Type B pancreatic cell (in vitro differentiated cells): ENCODE data around the gene NUP85. TPM values are rescaled to one million over a fixed set of nuclear protein-coding genes. Genes with fewer than 3 reads are reported as not detected.

Experiments used
- DNase-seq: peaks from one replicate; pipeline ENCODE4 v3.0.0; 2021; ENCODE audit warnings: mixed read lengths; ENCODE audit not compliant: unreplicated experiment; ENCODE audit errors: extremely low spot score
- H3K27ac Mint-ChIP-seq: 2 replicates; pipeline ENCODE4 v1.8.0; 2021; ENCODE audit warnings: mild to moderate bottlenecking, mixed read lengths
- H3K27me3 Mint-ChIP-seq: 2 replicates; pipeline ENCODE4 v1.8.0; 2021; ENCODE audit warnings: mixed read lengths
- H3K36me3 Mint-ChIP-seq: 2 replicates; pipeline ENCODE4 v1.8.0; 2021; ENCODE audit warnings: mixed read lengths
- H3K4me1 Mint-ChIP-seq: one replicate; pipeline ENCODE4 v1.8.0; 2021; ENCODE audit warnings: mixed read lengths; ENCODE audit not compliant: unreplicated experiment
- H3K4me3 Mint-ChIP-seq: 2 replicates; pipeline ENCODE4 v1.8.0; 2021; ENCODE audit warnings: mild to moderate bottlenecking, mixed read lengths
- H3K9me3 Mint-ChIP-seq: 2 replicates; pipeline ENCODE4 v1.8.0; 2021; ENCODE audit warnings: mixed read lengths
- CTCF ChIP-seq: fragments of 200-600 bp; sonication (generic); conservative IDR thresholded peaks from 2 replicates; pipeline ENCODE4 v1.5.0; 2021; ENCODE audit warnings: antibody characterized with exemption, mild to moderate bottlenecking
- total RNA-seq: library from RNA; stranded (reverse); gene quantifications from 2 replicates; pipeline ENCODE4 v1.2.1, GENCODE V29; 2021; ENCODE audit warnings: low replicate concordance

The NUP85 gene
- total RNA-seq, 1 donor from 2014 or later: 84.1 TPM

GRCh38 chr17:75240394-75241142 lies 35.1 kb downstream of the NUP85 start:
- Mint-ChIP-seq H3K27me3 (no peaks in the 10 kb centered on the region), H3K27ac (peak overlapping the region; percentile 70), H3K9me3 (no peaks in the 10 kb centered on the region), H3K36me3 (peaks cover 9% of the 10 kb centered on the region), H3K4me1 (peaks cover 5% of the 10 kb centered on the region), H3K4me3 (no peak overlapping the region)
- DNase-seq: no peak
- peak; percentile 72 for TF ChIP-seq CTCF

- Mint-ChIP-seq H3K4me3 (no peak overlapping the region), H3K27me3 (no peaks in the 10 kb centered on the region), H3K27ac (no peak overlapping the region), H3K9me3 (no peaks in the 10 kb centered on the region), H3K36me3 (peaks cover 9% of the 10 kb centered on the region), H3K4me1 (peaks cover 5% of the 10 kb centered on the region)
- DNase-seq: no peak
- TF ChIP-seq CTCF: no peak
These were observed 35.6 kb downstream of the NUP85 start for GRCh38 chr17:75241143-75241430.

- TF ChIP-seq CTCF: no peak
- no peaks in the 10 kb centered on the region for H3K27me3 Mint-ChIP-seq
- H3K4me3 Mint-ChIP-seq: no peak overlapping the region
- H3K4me1 Mint-ChIP-seq: peaks cover 5% of the 10 kb centered on the region
- H3K36me3 Mint-ChIP-seq: peaks cover 9% of the 10 kb centered on the region
- peak overlapping the region; percentile 47 for H3K27ac Mint-ChIP-seq
- no peaks in the 10 kb centered on the region for H3K9me3 Mint-ChIP-seq
- DNase-seq: no peak
These were observed 36.0 kb downstream of the NUP85 start for GRCh38 chr17:75241502-75241901.

- Mint-ChIP-seq H3K9me3 (no peaks in the 10 kb centered on the region), H3K4me1 (peaks cover 5% of the 10 kb centered on the region), H3K4me3 (no peak overlapping the region), H3K27me3 (no peaks in the 10 kb centered on the region), H3K36me3 (peaks cover 9% of the 10 kb centered on the region), H3K27ac (peak overlapping the region; percentile 47)
- no peak for DNase-seq
- TF ChIP-seq CTCF: no peak
These were observed 36.5 kb downstream of the NUP85 start for GRCh38 chr17:75241996-75242460.

GRCh38 chr17:75242461-75243042 lies 37.1 kb downstream of the NUP85 start:
- no peak overlapping the region for H3K4me3 Mint-ChIP-seq
- H3K36me3 Mint-ChIP-seq: peaks cover 9% of the 10 kb centered on the region

More at GRCh38 chr17:75242461-75243042, 37.1 kb downstream of the NUP85 start:
- no peak overlapping the region for H3K27ac Mint-ChIP-seq
- no peak for TF ChIP-seq CTCF
- H3K4me1 Mint-ChIP-seq: peaks cover 5% of the 10 kb centered on the region
- H3K9me3 Mint-ChIP-seq: no peaks in the 10 kb centered on the region
- H3K27me3 Mint-ChIP-seq: no peaks in the 10 kb centered on the region
- DNase-seq: no peak
